ENCODE measurements around the gene NOP56.

Gene NOP56

GRCh38 chr20:2626853-2627541 lies 25.4 kb upstream of the NOP56 start:
- H3K36me3 ChIP-seq (ENCODE audit: control insufficient read depth, insufficient read depth, low read length), result no peaks in the 10 kb centered on the region
- no peaks in the 10 kb centered on the region for H3K27me3 ChIP-seq (replicated peaks; ENCODE audit: control insufficient read depth, insufficient read depth, low read length)
- H3K4me3 ChIP-seq (replicated peaks; ENCODE audit: low read depth, low read length), result no peak overlapping the region
- TF ChIP-seq CTCF (IDR thresholded peaks at IDR 0.05; ENCODE audit: insufficient read depth, low read length, poor library complexity, severe bottlenecking), result no peak
- no peak for DNase-seq (ENCODE audit: extremely low read depth, insufficient read length)

DNA sequence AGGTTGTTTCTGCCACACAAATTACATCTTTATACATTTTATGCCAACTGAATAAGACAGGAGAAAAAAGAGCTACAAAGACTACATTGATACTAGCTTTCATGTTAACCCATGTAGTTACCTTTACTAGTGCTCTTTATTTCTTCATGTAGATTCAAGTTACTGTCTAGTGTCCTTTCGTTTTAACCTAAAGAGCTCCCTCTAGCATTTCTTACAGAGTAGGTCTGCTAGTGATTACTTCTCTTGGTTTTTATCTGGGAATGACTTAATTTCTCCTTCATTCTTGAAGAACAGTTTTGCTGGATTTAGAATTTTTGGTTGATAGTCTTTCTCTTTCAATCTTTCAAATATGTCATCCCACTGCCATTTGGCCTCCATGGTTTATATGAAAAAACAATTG lies 21.2 kb upstream of the NOP56 start:
- Histone ChIP-seq H3K4me3 (replicated peaks; ENCODE audit: low read depth, low read length) (no peak overlapping the region), H3K36me3 (ENCODE audit: control insufficient read depth, insufficient read depth, low read length) (no peaks in the 10 kb centered on the region), H3K27me3 (replicated peaks; ENCODE audit: control insufficient read depth, insufficient read depth, low read length) (no peaks in the 10 kb centered on the region; the same call in 1 of the 2 replicates)
- no peak for DNase-seq (ENCODE audit: extremely low read depth, insufficient read length)
- no peak for TF ChIP-seq CTCF (IDR thresholded peaks at IDR 0.05; ENCODE audit: insufficient read depth, low read length, poor library complexity, severe bottlenecking)

DNA sequence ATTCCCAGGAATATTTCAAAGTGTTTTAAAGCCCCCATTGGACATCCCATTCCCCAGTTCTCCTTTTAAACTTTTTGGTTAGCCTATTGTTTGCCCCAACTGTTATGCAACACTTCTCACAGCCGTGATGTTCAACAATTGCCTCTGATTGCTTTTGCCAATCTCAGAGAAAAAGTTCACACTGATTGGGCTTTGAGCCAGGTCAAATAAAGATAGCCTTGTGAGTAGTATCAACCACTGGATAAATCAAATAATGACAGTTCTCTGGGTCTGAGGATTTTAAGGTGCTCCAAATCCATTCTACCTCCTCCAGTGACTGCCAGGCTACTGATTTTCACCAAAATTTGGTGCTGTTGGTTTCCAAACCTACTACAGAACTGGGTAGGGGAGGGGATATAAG lies 19.1 kb upstream of the NOP56 start:
- Histone ChIP-seq H3K4me3 (replicated peaks; ENCODE audit: low read depth, low read length) (no peak overlapping the region), H3K36me3 (ENCODE audit: control insufficient read depth, insufficient read depth, low read length) (no peaks in the 10 kb centered on the region), H3K27me3 (replicated peaks; ENCODE audit: control insufficient read depth, insufficient read depth, low read length) (no peaks in the 10 kb centered on the region; the same call in 1 of the 2 replicates)
- no peak for DNase-seq (ENCODE audit: extremely low read depth, insufficient read length)
- no peak for TF ChIP-seq CTCF (IDR thresholded peaks at IDR 0.05; ENCODE audit: insufficient read depth, low read length, poor library complexity, severe bottlenecking)

DNA sequence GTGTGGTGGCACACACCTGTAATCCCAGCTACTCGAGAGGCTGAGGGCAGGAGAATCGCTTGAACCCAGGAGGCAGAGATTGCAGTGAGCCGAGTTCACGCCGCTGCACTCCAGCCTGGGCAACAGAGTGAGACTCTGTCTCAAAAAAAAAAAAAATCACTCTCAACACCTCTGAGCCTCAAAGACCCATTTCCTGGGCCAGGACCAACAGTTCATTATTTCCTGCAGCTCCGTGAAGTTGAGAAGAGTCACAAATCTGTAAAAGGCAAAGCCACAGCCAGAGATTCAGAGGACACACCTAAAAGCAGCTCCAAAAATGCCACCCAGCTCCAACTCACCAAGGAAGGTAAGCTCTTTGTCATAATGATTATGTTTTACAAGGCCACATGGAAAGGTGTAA lies 15.2 kb upstream of the NOP56 start:
- DNase-seq (ENCODE audit: extremely low read depth, insufficient read length), result no peak
- no peak for TF ChIP-seq CTCF (IDR thresholded peaks at IDR 0.05; ENCODE audit: insufficient read depth, low read length, poor library complexity, severe bottlenecking)
- Histone ChIP-seq H3K36me3 (ENCODE audit: control insufficient read depth, insufficient read depth, low read length) (no peaks in the 10 kb centered on the region), H3K4me3 (replicated peaks; ENCODE audit: low read depth, low read length) (no peak overlapping the region), H3K27me3 (replicated peaks; ENCODE audit: control insufficient read depth, insufficient read depth, low read length) (no peaks in the 10 kb centered on the region; the same call in 1 of the 2 replicates)

GRCh38 chr20:2640260-2640659 lies 12.2 kb upstream of the NOP56 start:
- H3K36me3 ChIP-seq (ENCODE audit: control insufficient read depth, insufficient read depth, low read length), result no peaks in the 10 kb centered on the region; the same call in 1 of the 2 replicates
- DNase-seq (ENCODE audit: extremely low read depth, insufficient read length), result no peak
- no peaks in the 10 kb centered on the region for H3K27me3 ChIP-seq (replicated peaks; ENCODE audit: control insufficient read depth, insufficient read depth, low read length)
- H3K4me3 ChIP-seq (replicated peaks; ENCODE audit: low read depth, low read length), result no peak overlapping the region
- no peak for TF ChIP-seq CTCF (IDR thresholded peaks at IDR 0.05; ENCODE audit: insufficient read depth, low read length, poor library complexity, severe bottlenecking)

GRCh38 chr20:2640899-2641298 lies 11.5 kb upstream of the NOP56 start:
- DNase-seq (ENCODE audit: extremely low read depth, insufficient read length), result no peak
- Histone ChIP-seq H3K36me3 (ENCODE audit: control insufficient read depth, insufficient read depth, low read length) (no peaks in the 10 kb centered on the region; the same call in 1 of the 2 replicates), H3K4me3 (replicated peaks; ENCODE audit: low read depth, low read length) (no peak overlapping the region), H3K27me3 (replicated peaks; ENCODE audit: control insufficient read depth, insufficient read depth, low read length) (no peaks in the 10 kb centered on the region)
- TF ChIP-seq CTCF (IDR thresholded peaks at IDR 0.05; ENCODE audit: insufficient read depth, low read length, poor library complexity, severe bottlenecking), result no peak
